WTC11 (cell line): ENCODE results near the gene ZNF496.

Experiments used
- E2F4 ChIP-seq: sonication (generic); formaldehyde crosslinking; IDR thresholded peaks from 2 replicates; pipeline ENCODE4 v1.8.1; 2022; ENCODE audit warnings: low read depth, mild to moderate bottlenecking, moderate library complexity, missing genetic modification reagents, borderline replicate concordance
- RORB ChIP-seq: fragments of 250-450 bp; sonication (Bioruptor Pico); IDR thresholded peaks from 2 replicates; pipeline ENCODE4 v1.9.0; 2021; ENCODE audit warnings: mild to moderate bottlenecking
- SP1 ChIP-seq: sonication (generic); formaldehyde crosslinking; conservative IDR thresholded peaks from 2 replicates; pipeline ENCODE4 v1.8.1; 2022; ENCODE audit warnings: missing genetic modification reagents
- TEAD4 ChIP-seq: sonication (generic); formaldehyde crosslinking; IDR thresholded peaks from 2 replicates; pipeline ENCODE4 v1.8.0; 2022; ENCODE audit warnings: mild to moderate bottlenecking, missing genetic modification reagents
- ZNF232 ChIP-seq: sonication (generic); formaldehyde crosslinking; IDR thresholded peaks from 2 replicates; pipeline ENCODE4 v1.8.0; 2022; ENCODE audit warnings: mild to moderate bottlenecking, missing genetic modification reagents
- TF ChIP-seq, protein P1 (sequence below): fragments of 200-600 bp; IDR thresholded peaks from 2 replicates; pipeline ENCODE4 v1.8.0; 2022; ENCODE audit warnings: antibody characterized with exemption
- TF ChIP-seq, protein P2 (sequence below): sonication (generic); formaldehyde crosslinking; IDR thresholded peaks from 2 replicates; pipeline ENCODE4 v1.8.1; 2023; ENCODE audit warnings: mild to moderate bottlenecking, missing genetic modification reagents, moderate library complexity

GRCh38 chr1:247297263-247298123 is 34.2 kb downstream of the ZNF496 start:
- TF ChIP-seq E2F4 = no peak
- TF ChIP-seq, protein P1, sequence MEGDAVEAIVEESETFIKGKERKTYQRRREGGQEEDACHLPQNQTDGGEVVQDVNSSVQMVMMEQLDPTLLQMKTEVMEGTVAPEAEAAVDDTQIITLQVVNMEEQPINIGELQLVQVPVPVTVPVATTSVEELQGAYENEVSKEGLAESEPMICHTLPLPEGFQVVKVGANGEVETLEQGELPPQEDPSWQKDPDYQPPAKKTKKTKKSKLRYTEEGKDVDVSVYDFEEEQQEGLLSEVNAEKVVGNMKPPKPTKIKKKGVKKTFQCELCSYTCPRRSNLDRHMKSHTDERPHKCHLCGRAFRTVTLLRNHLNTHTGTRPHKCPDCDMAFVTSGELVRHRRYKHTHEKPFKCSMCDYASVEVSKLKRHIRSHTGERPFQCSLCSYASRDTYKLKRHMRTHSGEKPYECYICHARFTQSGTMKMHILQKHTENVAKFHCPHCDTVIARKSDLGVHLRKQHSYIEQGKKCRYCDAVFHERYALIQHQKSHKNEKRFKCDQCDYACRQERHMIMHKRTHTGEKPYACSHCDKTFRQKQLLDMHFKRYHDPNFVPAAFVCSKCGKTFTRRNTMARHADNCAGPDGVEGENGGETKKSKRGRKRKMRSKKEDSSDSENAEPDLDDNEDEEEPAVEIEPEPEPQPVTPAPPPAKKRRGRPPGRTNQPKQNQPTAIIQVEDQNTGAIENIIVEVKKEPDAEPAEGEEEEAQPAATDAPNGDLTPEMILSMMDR = no peak
- TF ChIP-seq RORB = no peak
- no peak for TF ChIP-seq SP1 (CRISPR knock-in tag)
- no peak for TF ChIP-seq TEAD4 (CRISPR knock-in tag)
- TF ChIP-seq ZNF232 (CRISPR knock-in tag) = no peak
- TF ChIP-seq, protein P2, sequence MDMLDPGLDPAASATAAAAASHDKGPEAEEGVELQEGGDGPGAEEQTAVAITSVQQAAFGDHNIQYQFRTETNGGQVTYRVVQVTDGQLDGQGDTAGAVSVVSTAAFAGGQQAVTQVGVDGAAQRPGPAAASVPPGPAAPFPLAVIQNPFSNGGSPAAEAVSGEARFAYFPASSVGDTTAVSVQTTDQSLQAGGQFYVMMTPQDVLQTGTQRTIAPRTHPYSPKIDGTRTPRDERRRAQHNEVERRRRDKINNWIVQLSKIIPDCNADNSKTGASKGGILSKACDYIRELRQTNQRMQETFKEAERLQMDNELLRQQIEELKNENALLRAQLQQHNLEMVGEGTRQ (CRISPR knock-in tag) = no peak
